ENCODE data around the gene OR2T2. TPM values are rescaled to one million over a fixed set of nuclear protein-coding genes. Genes with fewer than 3 reads are reported as not detected.
"Not testable (repeated sequence)": the region's sequence is repeated elsewhere in the genome, so short reads cannot be mapped to it uniquely, and the experiment has no call there.

The OR2T2 gene
- total RNA-seq, 2 experiments from 2014 or later = not detected

DNA sequence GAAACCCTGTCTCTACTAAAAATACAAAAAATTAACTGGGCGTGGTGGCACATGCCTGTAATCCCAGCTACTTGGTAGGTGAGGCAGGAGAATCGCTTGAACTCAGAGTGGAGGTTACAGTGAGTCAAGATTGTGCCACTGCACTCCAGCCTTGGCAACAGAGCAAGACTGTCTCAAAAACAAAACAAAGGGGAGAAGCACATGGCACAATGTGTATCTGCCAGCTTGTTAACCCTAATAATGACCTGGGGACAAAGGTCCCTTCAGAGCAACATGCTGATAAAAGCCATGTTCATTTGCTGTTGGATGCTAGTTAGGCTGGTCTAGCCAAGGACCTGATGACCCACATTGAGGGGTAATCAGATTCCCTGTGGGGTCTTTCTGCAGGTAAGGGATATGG lies 11.2 kb downstream of the OR2T2 start:
- H3K27ac Mint-ChIP-seq; H3K36me3 Mint-ChIP-seq (ENCODE audit: low read depth); H3K27me3 Mint-ChIP-seq (ENCODE audit: low read depth); H3K4me3 Mint-ChIP-seq; DNase-seq; H3K4me1 Mint-ChIP-seq (ENCODE audit: low read depth); CTCF ChIA-PET; H3K9me3 Mint-ChIP-seq (ENCODE audit: insufficient read depth); POLR2A ChIA-PET; ATAC-seq: not testable (repeated sequence)

DNA sequence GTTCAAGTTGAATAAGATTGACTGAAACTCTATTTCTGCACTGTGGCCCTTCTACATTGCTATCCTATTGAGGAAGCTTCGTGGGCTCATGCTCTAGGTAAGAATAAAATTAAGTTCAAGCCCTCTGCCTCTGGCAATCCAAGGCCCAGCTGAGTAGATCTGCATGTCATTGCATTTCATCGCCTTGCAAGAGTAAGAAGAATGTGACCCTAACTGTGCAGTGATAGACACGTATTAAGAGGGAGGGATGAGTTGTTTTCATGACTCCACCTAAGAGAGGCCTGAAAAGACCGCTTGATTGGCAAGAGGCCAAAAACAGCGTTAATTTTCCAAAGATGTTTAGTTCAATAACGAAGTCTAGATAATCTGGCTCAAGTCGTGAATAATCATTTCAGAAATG lies 13.7 kb downstream of the OR2T2 start:
- DNase-seq; ATAC-seq; H3K4me1 Mint-ChIP-seq (ENCODE audit: low read depth); CTCF ChIA-PET; H3K36me3 Mint-ChIP-seq (ENCODE audit: low read depth); H3K27ac Mint-ChIP-seq; H3K27me3 Mint-ChIP-seq (ENCODE audit: low read depth); POLR2A ChIA-PET; H3K9me3 Mint-ChIP-seq (ENCODE audit: insufficient read depth); H3K4me3 Mint-ChIP-seq: not testable (repeated sequence)

DNA sequence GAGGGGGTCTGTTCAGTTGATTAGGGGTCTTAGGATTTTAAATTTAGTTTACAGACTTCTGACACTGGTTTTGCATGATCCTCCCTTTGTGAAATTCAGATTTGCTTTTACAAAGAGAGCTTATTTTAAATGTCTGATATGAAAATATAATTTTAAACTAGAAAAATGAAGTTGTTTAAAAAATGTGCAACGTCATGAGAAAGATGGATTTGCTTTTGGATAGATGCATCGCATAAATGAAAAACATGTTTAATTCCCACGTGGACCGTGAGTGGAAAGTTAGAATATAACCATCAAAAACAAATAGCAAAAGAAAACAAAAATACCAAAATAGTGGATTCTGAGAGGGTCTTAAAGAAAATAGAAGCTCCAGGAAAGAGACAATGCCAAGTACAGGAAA lies 25.7 kb downstream of the OR2T2 start:
- Mint-ChIP-seq H3K27me3 (ENCODE audit: low read depth) (no peaks in the 10 kb centered on the region), H3K27ac (no peak overlapping the region), H3K4me1 (ENCODE audit: low read depth) (no peaks in the 10 kb centered on the region), H3K9me3 (ENCODE audit: insufficient read depth) (no peaks in the 10 kb centered on the region), H3K4me3 (no peak overlapping the region), H3K36me3 (ENCODE audit: low read depth) (peaks cover 8% of the 10 kb centered on the region)
- CTCF ChIA-PET = no interaction called here
- ATAC-seq (no peak), DNase-seq (no peak)
- POLR2A ChIA-PET = no interaction called here

DNA sequence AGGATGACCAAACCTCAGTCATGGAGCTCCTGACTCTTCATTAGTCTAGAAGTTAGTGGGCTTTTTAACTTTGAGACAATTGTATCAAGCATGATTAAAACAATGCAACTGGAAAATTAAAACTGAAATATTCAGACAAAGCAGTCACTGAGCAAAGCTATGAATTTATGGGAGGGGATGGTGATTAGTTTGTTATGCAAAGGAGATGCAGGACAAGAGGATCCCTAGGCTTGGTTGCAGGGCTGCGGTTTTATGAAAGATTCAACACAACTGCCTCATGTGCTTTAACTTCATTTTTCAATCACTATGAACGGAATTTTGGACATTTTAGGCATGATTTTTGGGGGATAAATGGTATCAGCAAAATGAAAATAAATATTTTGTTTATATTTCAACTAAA lies 26.7 kb downstream of the OR2T2 start:
- H3K4me1 Mint-ChIP-seq (ENCODE audit: low read depth); DNase-seq; POLR2A ChIA-PET; H3K9me3 Mint-ChIP-seq (ENCODE audit: insufficient read depth); ATAC-seq; H3K27ac Mint-ChIP-seq; H3K4me3 Mint-ChIP-seq; H3K27me3 Mint-ChIP-seq (ENCODE audit: low read depth); H3K36me3 Mint-ChIP-seq (ENCODE audit: low read depth); CTCF ChIA-PET: not testable (repeated sequence)

DNA sequence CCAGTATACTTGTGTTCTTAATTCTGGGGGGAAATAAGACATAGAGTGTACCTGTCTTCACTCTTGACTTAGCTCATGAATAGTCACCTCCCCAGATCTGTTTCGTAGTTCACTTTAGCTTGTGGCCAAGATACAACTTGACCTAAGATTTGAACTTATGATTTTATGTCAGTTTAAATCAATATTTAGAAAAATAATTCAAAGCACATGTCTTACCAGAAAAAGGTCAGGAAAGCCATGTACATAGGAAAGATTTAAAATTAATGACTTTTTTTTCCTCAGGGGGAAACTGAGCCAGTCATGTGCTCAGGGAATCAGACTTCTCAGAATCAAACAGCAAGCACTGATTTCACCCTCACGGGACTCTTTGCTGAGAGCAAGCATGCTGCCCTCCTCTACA lies 27.6 kb downstream of the OR2T2 start, which contains the start of gene OR2T3:
Gene OR2T3, plus strand, starts transcription at position 301 of the 400 bp plus-strand sequence. Its CDS starts 0 bp downstream, at position 301.
- CTCF ChIA-PET; H3K4me1 Mint-ChIP-seq (ENCODE audit: low read depth); ATAC-seq; H3K27me3 Mint-ChIP-seq (ENCODE audit: low read depth); POLR2A ChIA-PET; H3K27ac Mint-ChIP-seq; H3K9me3 Mint-ChIP-seq (ENCODE audit: insufficient read depth); H3K36me3 Mint-ChIP-seq (ENCODE audit: low read depth); DNase-seq; H3K4me3 Mint-ChIP-seq: not testable (repeated sequence)

DNA sequence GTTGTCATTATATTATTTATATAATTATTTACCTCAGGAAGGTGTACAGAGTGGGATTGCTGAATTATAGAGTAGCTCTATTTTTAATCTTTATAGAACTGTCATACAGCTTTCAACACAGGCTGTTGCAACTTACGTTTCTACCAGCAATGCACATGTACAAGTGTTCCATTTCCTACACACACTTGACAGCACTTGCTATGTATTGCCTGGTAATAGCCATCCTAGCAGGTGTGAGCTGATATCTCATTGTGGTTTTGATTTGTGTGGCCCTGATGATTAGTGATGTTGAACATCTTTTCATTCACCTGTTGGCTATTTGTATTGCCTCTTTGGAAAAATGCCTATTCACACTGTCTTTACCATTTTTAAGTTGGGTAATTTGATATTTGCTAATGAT lies 30.2 kb downstream of the OR2T2 start:
- ATAC-seq; CTCF ChIA-PET; H3K4me1 Mint-ChIP-seq (ENCODE audit: low read depth); H3K36me3 Mint-ChIP-seq (ENCODE audit: low read depth); DNase-seq; H3K27ac Mint-ChIP-seq; H3K9me3 Mint-ChIP-seq (ENCODE audit: insufficient read depth); H3K4me3 Mint-ChIP-seq; H3K27me3 Mint-ChIP-seq (ENCODE audit: low read depth); POLR2A ChIA-PET: not testable (repeated sequence)

DNA sequence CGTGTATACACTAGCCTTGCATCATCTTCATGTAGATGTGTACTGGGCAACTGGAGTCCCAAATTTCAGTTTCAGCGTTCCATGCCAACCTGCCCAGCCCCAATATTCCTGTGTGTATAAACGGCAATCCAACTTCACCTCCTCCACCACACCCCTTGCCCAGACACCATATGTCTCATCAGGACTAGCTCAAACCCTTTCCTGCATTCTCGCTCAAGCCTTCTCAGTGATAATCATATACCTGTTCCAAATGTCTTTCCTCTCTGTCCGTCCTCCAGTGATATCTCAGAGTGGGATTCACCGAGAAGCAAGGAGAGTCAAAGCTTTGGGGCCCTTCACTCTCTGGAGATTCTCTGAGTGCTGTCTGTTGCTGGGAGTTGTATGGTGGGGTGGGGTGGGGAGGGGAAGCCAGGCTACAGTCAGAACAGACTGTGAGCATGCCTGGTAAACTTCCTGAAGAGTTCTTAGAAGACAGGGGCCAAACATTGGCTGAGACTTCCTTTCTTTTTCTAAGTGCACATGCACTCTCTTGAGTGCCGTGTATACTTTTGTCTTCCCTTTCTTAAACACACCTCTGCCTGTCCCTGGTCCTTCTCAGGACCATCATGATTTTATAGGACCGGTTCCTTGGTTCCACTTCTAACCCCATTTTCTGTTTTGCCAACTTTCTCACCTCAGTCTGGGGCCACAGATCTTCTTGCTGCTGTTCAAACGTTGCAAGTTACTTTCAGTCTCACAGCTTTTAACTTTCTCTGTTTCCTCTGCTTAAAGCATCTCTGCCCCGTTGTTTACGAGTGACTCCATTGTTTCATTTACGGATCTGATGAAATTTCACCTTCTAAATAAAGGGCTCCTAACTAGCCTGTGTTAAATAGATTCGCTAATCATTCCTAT lies 36.5 kb downstream of the OR2T2 start:
- H3K4me3 Mint-ChIP-seq = peak overlapping the region; percentile 81
- ATAC-seq (peak; percentile 93), DNase-seq (peak; percentile 57)
- H3K27ac Mint-ChIP-seq = peak overlapping the region; percentile 89
- H3K9me3 Mint-ChIP-seq (ENCODE audit: insufficient read depth); CTCF ChIA-PET; H3K4me1 Mint-ChIP-seq (ENCODE audit: low read depth); H3K36me3 Mint-ChIP-seq (ENCODE audit: low read depth); H3K27me3 Mint-ChIP-seq (ENCODE audit: low read depth); POLR2A ChIA-PET: not testable (repeated sequence)

DNA sequence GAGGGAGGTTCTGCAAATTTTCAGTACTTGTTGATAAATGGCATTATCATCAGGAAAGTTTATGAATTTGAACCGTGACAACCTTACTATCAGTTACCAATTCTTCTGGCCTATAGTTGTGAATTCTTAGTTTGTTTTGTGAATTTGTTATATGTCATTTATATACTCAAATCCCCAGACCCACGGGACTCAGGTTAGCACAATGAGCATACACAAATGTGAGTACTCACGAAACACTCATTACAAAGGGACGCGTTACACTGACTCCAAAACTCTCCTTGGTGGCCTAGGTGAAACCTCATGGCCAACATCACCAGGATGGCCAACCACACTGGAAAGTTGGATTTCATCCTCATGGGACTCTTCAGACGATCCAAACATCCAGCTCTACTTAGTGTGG lies 42.9 kb downstream of the OR2T2 start, which contains the start of gene OR2T5:
Gene OR2T5, plus strand, starts transcription at position 301 of the 400 bp plus-strand sequence. Its CDS starts 0 bp downstream, at position 301.
- CTCF ChIA-PET; ATAC-seq; H3K9me3 Mint-ChIP-seq (ENCODE audit: insufficient read depth); H3K36me3 Mint-ChIP-seq (ENCODE audit: low read depth); DNase-seq; H3K27me3 Mint-ChIP-seq (ENCODE audit: low read depth); H3K4me3 Mint-ChIP-seq; H3K27ac Mint-ChIP-seq; H3K4me1 Mint-ChIP-seq (ENCODE audit: low read depth); POLR2A ChIA-PET: not testable (repeated sequence)

DNA sequence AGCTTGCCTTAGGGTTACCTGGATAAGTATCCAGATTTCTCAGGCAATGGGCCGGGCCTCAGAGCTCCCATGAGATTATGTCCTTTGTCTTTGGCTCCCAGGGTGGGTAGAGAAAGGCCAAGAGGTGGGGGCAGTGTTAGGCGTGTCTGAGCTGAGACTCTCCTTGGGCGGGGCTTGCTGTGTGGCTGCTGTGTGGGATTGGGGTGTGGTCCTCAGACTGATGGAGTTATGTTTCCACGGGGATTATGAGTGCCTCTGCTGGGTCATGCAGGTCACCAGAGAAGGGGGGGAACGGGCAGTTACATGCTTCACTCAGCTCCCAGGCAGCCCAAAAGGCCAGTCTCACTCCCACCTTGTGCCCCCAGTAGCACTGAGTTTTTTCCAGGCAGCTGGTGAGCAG lies 51.2 kb downstream of the OR2T2 start:
- CTCF ChIA-PET; ATAC-seq; H3K27me3 Mint-ChIP-seq (ENCODE audit: low read depth); H3K27ac Mint-ChIP-seq; POLR2A ChIA-PET; H3K4me3 Mint-ChIP-seq; H3K4me1 Mint-ChIP-seq (ENCODE audit: low read depth); H3K9me3 Mint-ChIP-seq (ENCODE audit: insufficient read depth); H3K36me3 Mint-ChIP-seq (ENCODE audit: low read depth); DNase-seq: not testable (repeated sequence)

DNA sequence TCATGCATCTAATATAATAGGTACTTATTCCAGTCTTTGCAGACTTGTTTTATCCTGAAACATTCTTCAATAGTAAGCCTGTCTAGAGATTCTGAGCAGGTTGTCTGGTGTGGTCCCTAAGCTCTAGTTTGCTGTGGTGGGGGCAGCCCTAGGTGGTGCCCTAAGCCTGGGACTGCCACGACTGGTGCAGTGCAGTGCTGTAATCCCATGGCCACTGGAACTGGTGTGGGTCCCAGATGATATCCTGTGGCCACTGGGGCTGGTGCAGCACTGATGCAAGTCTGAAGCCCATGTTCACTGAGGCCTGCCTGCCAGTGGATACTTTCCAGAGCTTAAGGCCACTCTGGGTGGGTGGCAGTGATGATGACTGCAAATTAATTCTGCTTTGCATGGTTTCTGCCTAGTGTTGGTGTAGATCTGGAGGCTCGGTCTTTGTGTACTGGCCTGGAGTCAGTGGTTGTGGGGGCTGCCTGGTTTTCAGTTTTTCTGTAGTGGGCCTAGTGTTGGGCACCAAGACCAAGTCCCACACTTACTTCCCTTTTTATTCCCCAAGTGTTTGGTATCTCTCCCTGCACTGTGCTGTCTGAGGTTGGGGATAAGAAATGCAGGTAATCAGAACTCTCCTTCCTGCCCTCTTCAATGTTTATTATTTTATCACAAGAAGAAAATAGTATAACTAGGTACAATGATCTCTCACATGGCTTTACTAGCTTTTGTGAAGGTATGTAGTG lies 55.0 kb downstream of the OR2T2 start:
- CTCF ChIA-PET; H3K4me3 Mint-ChIP-seq; H3K27ac Mint-ChIP-seq; ATAC-seq; POLR2A ChIA-PET; H3K36me3 Mint-ChIP-seq (ENCODE audit: low read depth); H3K9me3 Mint-ChIP-seq (ENCODE audit: insufficient read depth); DNase-seq; H3K4me1 Mint-ChIP-seq (ENCODE audit: low read depth); H3K27me3 Mint-ChIP-seq (ENCODE audit: low read depth): not testable (repeated sequence)

Measured in activated CD8-positive, alpha-beta T cell treated with anti-CD3 and anti-CD28 coated beads, Interleukin-2, amount 10 ng/mL, durations not matched to agents 7 days and 5 days (primary cell).